K562 (cell line): Measurements from ENCODE around the gene COPS8. TPM values are rescaled to one million over a fixed set of nuclear protein-coding genes. Genes with fewer than 3 reads are reported as not detected.
A peak's percentile ranks its signal among the peaks of the same experiment; 100 is the strongest.

Experiments
- ATAC-seq: fragments of 200-7000 bp; cut with Tn5 transposase; 3 replicates; pipeline ENCODE4 v1.9.1; 2020; ENCODE audit warnings: moderate library complexity
- BruUV-seq: library from RNA; stranded (reverse); fragments of 400-500 nt; replicated peaks from 2 replicates; lab custom pipeline; 2021; lab: Mats Ljungman, UMichigan
- CTCF ChIA-PET: fragments of 300-600 bp; formaldehyde crosslinking; extraction: SDS; loops from one replicate; lab custom pipeline; 2021; ENCODE audit warnings: low intra/inter-chr PET ratio; lab: Yijun Ruan, JAX
- POLR2A ChIA-PET: fragments of 300-600, 350-650 bp; sonication (Branson Sonifier 250); formaldehyde crosslinking; extraction: SDS; loops from one replicate; lab custom pipeline; 2021; ENCODE audit warnings: antibody characterized with exemption, inconsistent platforms; lab: Yijun Ruan, JAX
- DNase-seq, 4 experiments: peaks; one replicate each; pipeline versions ENCODE4 v3.0.0 to v3.0.0-alpha.2; 2011 to 2018; ENCODE audit warnings: low spot score in 3 of 4, mixed read lengths in 3 of 4; ENCODE audit errors: extremely low read depth in 1 of 4
- FAIRE-seq: peaks from 2 replicates; lab custom pipeline; 2011; peaks lifted over from hg19 to GRCh38; lab: Jason Lieb, UNC
- H2AFZ ChIP-seq: 2 replicates; pipeline ENCODE4 v1.6.0; 2011; ENCODE audit warnings: low read depth, low read length, control low read depth, inconsistent platforms
- H3K27ac ChIP-seq: fragments of 200-600 bp; 3 replicates; pipeline ENCODE4 v1.8.0; 2011; ENCODE audit warnings: low read depth, mild to moderate bottlenecking, control low read depth, inconsistent platforms, low read length, moderate library complexity, mixed read lengths; ENCODE audit errors: extremely low read depth
- H3K27me3 ChIP-seq, 2 experiments: fragments of 300-600 bp in 1 of 2; 2 replicates in 1 of 2; 3 replicates in 1 of 2; pipeline versions ENCODE4 v1.6.0 to v1.8.0; 2011; ENCODE audit warnings: inconsistent platforms in 2 of 2, low read length in 2 of 2, mild to moderate bottlenecking in 1 of 2, mixed read lengths in 1 of 2, moderate library complexity in 1 of 2; ENCODE audit not compliant: control insufficient read depth in 2 of 2, insufficient read depth in 2 of 2
- H3K36me3 ChIP-seq: fragments of 300-600 bp; 3 replicates; pipeline ENCODE4 v1.8.0; 2011; ENCODE audit warnings: mild to moderate bottlenecking, low read length, inconsistent platforms; ENCODE audit not compliant: control insufficient read depth, insufficient read depth
- H3K4me1 ChIP-seq, 2 experiments: fragments of 200-600 bp in 1 of 2; replicated peaks in 1 of 2; 2 replicates in 1 of 2; 3 replicates in 1 of 2; pipeline versions ENCODE4 v1.5.1 to v1.8.0; 2011; ENCODE audit warnings: inconsistent platforms in 2 of 2, low read length in 2 of 2, mild to moderate bottlenecking in 1 of 2, mixed read lengths in 1 of 2, moderate library complexity in 1 of 2; ENCODE audit not compliant: control insufficient read depth in 2 of 2, insufficient read depth in 2 of 2
- H3K4me2 ChIP-seq: 2 replicates; pipeline ENCODE4 v1.6.1; 2011; ENCODE audit warnings: low read length, control low read depth, inconsistent platforms, mixed read lengths; ENCODE audit not compliant: insufficient read depth
- H3K4me3 ChIP-seq: fragments of 200-600 bp; sonication (generic), shearing (Covaris generic); 2 replicates; pipeline ENCODE4 v1.5.1; 2016; ENCODE audit warnings: control low read depth, inconsistent platforms
- H3K79me2 ChIP-seq: fragments of 200-600 bp; 3 replicates; pipeline ENCODE4 v1.8.0; 2011; ENCODE audit warnings: low read length, inconsistent platforms; ENCODE audit not compliant: control insufficient read depth, insufficient read depth
- H3K9ac ChIP-seq, 2 experiments: 2 replicates each; pipeline versions ENCODE4 v1.6.0 to v1.6.1; 2011; ENCODE audit warnings: low read depth in 2 of 2, low read length in 2 of 2, control low read depth in 1 of 2, inconsistent platforms in 1 of 2, mild to moderate bottlenecking in 1 of 2, mixed read lengths in 1 of 2; ENCODE audit not compliant: insufficient read depth in 1 of 2
- H3K9me1 ChIP-seq: one replicate; pipeline ENCODE4 v1.6.0; 2011; ENCODE audit warnings: inconsistent platforms, mild to moderate bottlenecking, low read length, moderate library complexity; ENCODE audit not compliant: control insufficient read depth, insufficient read depth
- H3K9me3 ChIP-seq: replicated peaks from 2 replicates; pipeline ENCODE4 v1.5.1; 2011; ENCODE audit warnings: low read depth, low read length, inconsistent platforms; ENCODE audit not compliant: control insufficient read depth, insufficient read depth
- H4K20me1 ChIP-seq: replicated peaks from 2 replicates; pipeline ENCODE4 v1.6.1; 2011; ENCODE audit warnings: low read length, inconsistent platforms, mixed read lengths; ENCODE audit not compliant: control insufficient read depth, insufficient read depth
- CBX5 ChIP-seq: IDR thresholded peaks from 2 replicates; pipeline ENCODE4 v1.6.1; 2014; ENCODE audit warnings: low read depth, borderline replicate concordance
- E2F8 ChIP-seq: fragments of 450-650 bp; IDR thresholded peaks from 2 replicates; pipeline ENCODE4 v1.7.1; 2018; ENCODE audit warnings: mild to moderate bottlenecking, low read depth; ENCODE audit not compliant: partially characterized antibody
- MCM2 ChIP-seq: fragments of 450-650 bp; IDR thresholded peaks from 2 replicates; pipeline ENCODE4 v1.6.1; 2017; ENCODE audit warnings: low read depth, mild to moderate bottlenecking
- NFIC ChIP-seq: fragments of 450-650 bp; IDR thresholded peaks from 2 replicates; pipeline ENCODE4 v1.6.1; 2017; ENCODE audit warnings: mild to moderate bottlenecking, inconsistent platforms
- NR2C2 ChIP-seq, 2 experiments: fragments of 200-800 bp in 1 of 2; sonication (Bioruptor generic) in 1 of 2; sonication (generic) in 1 of 2; formaldehyde crosslinking in 1 of 2; IDR thresholded peaks; 2 replicates each; pipeline versions ENCODE4 v1.6.1 to v1.8.0; 2016 to 2022; ENCODE audit warnings: mild to moderate bottlenecking in 1 of 2, missing compliant biosample characterization in 1 of 2, missing genetic modification characterization in 1 of 2, missing genetic modification reagents in 1 of 2
- PREB ChIP-seq: sonication (generic); formaldehyde crosslinking; IDR thresholded peaks from 2 replicates; pipeline ENCODE4 v1.8.1; 2023; ENCODE audit warnings: mild to moderate bottlenecking, missing genetic modification reagents
- RBBP5 ChIP-seq: fragments of 200-600 bp; sonication (generic); IDR thresholded peaks from 2 replicates; pipeline ENCODE4 v1.6.1; 2012; ENCODE audit warnings: borderline replicate concordance, mild to moderate bottlenecking, low read length, control low read depth, inconsistent platforms; ENCODE audit not compliant: insufficient read depth, poor library complexity, severe bottlenecking
- SOX6 ChIP-seq: fragments of 450-650 bp; IDR thresholded peaks from 2 replicates; pipeline ENCODE4 v1.6.1; 2014; ENCODE audit warnings: mild to moderate bottlenecking
- ZNF165 ChIP-seq: fragments of 250-450 bp; sonication (Bioruptor Pico); IDR thresholded peaks from 2 replicates; pipeline ENCODE4 v1.4.0; 2020; ENCODE audit warnings: borderline replicate concordance
- WGBS: fragments of 100-300 bp; shearing (Covaris generic); methylation state at CpG from one replicate; pipeline ENCODE4 v1.1.6; 2016; ENCODE audit warnings: low coverage, mixed read lengths; ENCODE audit not compliant: insufficient coverage; ENCODE audit errors: missing lambda C conversion rate; 5-methylcytosine and 5-hydroxymethylcytosine counted together
- in situ Hi-C: fragments of 300-500 bp; cut with MboI; formaldehyde crosslinking; loops from 4 replicates; pipeline ENCODE4 v1.15.0; 2018; ENCODE audit warnings: inconsistent platforms, mixed read lengths
- intact Hi-C: fragments of 100-400 bp; cut with micrococcal nuclease; formaldehyde crosslinking; loops from 2 replicates; pipeline ENCODE4 v1.14.2; 2022
- polyA plus RNA-seq, 8 experiments: library from polyadenylated mRNA; depleted of rRNA in 4 of 8; stranded (reverse) in 5 of 8; unstranded in 3 of 8; fragments of >200 nt; fragmentation: Nextera tagmentation in 2 of 8; fragmentation: Illumina TruSeq in 1 of 8; extraction: Ambion mirVana in 2 of 8; extraction: Trizol in 1 of 8; gene quantifications; 2 replicates each; pipeline versions ENCODE4 v1.2.1 to v1.2.3, GENCODE V29; 2011 to 2014; ENCODE audit warnings: inconsistent platforms in 1 of 8, missing spikeins in 1 of 8
- total RNA-seq, 7 experiments: library from RNA; depleted of rRNA in 6 of 7; stranded (reverse); fragments of >200 nt in 6 of 7; fragmentation: Illumina TruSeq in 2 of 7; extraction: Trizol in 2 of 7; gene quantifications; 2 replicates each; pipeline versions ENCODE4 v1.2.1 to v1.2.3, GENCODE V29; 2011 to 2021; ENCODE audit warnings: low replicate concordance in 1 of 7
- TF ChIP-seq, protein P1 (sequence below): fragments of 200-800 bp; sonication (Bioruptor generic); IDR thresholded peaks from 2 replicates; pipeline ENCODE4 v1.6.1; 2017; ENCODE audit warnings: missing genetic modification characterization, missing compliant biosample characterization
- TF ChIP-seq, protein P2 (sequence below), 3 experiments: fragments of 200-800 bp in 1 of 3; fragments of 250-450 bp in 1 of 3; fragments of 450-650 bp in 1 of 3; sonication (Bioruptor Pico) in 1 of 3; sonication (Bioruptor generic) in 1 of 3; formaldehyde crosslinking in 1 of 3; IDR thresholded peaks; 2 replicates each; pipeline versions ENCODE4 v1.6.1 to v1.8.0; 2016 to 2022; ENCODE audit warnings: mild to moderate bottlenecking in 2 of 3, missing genetic modification characterization in 2 of 3, missing compliant biosample characterization in 1 of 3, moderate library complexity in 1 of 3

The COPS8 gene
- total and polyA plus RNA-seq, 9 of the 15 experiments (the other 6 are each of a cell fraction or from before 2014, with no cell fraction given): 28.2 to 97.3 (median 58.9) TPM

DNA sequence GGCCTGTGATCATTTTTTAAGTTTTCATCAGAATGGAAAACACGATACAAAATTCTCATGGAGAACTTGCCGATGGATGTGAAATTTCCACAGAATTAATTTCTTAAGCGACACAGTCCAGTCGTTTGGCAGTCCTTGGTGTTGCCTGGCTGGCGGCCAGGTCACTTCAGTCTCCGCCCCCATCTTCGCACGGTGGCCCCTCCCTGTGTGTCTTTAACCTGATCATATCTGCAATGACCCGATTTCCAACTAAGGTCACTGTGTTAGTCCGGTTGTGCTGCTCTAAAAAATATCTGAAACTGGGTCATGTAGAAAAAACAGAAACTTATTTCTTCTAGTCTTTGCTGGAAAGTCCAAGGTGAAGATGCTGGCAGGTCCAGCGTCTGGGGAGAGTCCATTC, 44.5 kb upstream of the COPS8 start:
- H3K4me3 ChIP-seq: no peak overlapping the region
- H3K9ac ChIP-seq: no peak overlapping the region
- H3K27ac ChIP-seq: no peak overlapping the region
- WGBS: 0% methylated on average over 9 of the region's 11 CpGs
- in situ Hi-C loops: no loop called here
- TF ChIP-seq PREB (CRISPR knock-in tag) (no peak), MCM2 (no peak), SOX6 (no peak), NR2C2 (CRISPR knock-in tag; IDR thresholded peaks at IDR 0.05) (no peak), NR2C2 (tag; IDR thresholded peaks at IDR 0.05) (peak; percentile 59), E2F8 (no peak), NFIC (peak; percentile 70), ZNF165 (no peak), CBX5 (no peak), RBBP5 (no peak)
- TF ChIP-seq, protein P1, sequence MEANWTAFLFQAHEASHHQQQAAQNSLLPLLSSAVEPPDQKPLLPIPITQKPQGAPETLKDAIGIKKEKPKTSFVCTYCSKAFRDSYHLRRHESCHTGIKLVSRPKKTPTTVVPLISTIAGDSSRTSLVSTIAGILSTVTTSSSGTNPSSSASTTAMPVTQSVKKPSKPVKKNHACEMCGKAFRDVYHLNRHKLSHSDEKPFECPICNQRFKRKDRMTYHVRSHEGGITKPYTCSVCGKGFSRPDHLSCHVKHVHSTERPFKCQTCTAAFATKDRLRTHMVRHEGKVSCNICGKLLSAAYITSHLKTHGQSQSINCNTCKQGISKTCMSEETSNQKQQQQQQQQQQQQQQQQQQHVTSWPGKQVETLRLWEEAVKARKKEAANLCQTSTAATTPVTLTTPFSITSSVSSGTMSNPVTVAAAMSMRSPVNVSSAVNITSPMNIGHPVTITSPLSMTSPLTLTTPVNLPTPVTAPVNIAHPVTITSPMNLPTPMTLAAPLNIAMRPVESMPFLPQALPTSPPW: peak; percentile 13; the same call in 1 of the 2 replicates
- TF ChIP-seq, protein P2, sequence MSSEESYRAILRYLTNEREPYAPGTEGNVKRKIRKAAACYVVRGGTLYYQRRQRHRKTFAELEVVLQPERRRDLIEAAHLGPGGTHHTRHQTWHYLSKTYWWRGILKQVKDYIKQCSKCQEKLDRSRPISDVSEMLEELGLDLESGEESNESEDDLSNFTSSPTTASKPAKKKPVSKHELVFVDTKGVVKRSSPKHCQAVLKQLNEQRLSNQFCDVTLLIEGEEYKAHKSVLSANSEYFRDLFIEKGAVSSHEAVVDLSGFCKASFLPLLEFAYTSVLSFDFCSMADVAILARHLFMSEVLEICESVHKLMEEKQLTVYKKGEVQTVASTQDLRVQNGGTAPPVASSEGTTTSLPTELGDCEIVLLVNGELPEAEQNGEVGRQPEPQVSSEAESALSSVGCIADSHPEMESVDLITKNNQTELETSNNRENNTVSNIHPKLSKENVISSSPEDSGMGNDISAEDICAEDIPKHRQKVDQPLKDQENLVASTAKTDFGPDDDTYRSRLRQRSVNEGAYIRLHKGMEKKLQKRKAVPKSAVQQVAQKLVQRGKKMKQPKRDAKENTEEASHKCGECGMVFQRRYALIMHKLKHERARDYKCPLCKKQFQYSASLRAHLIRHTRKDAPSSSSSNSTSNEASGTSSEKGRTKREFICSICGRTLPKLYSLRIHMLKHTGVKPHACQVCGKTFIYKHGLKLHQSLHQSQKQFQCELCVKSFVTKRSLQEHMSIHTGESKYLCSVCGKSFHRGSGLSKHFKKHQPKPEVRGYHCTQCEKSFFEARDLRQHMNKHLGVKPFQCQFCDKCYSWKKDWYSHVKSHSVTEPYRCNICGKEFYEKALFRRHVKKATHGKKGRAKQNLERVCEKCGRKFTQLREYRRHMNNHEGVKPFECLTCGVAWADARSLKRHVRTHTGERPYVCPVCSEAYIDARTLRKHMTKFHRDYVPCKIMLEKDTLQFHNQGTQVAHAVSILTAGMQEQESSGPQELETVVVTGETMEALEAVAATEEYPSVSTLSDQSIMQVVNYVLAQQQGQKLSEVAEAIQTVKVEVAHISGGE (CRISPR knock-in tag; IDR thresholded peaks at IDR 0.05): peak in 1 of 3 experiments; percentile 48; a peak in 1 of 6 replicates
- TF ChIP-seq, all 486 proteins: peak for 4
- Histone ChIP-seq H3K9me1 (no peaks in the 10 kb centered on the region), H3K4me1 (no peaks in the 10 kb centered on the region; a peak in 1 of 5 replicates), H4K20me1 (no peaks in the 10 kb centered on the region), H3K79me2 (no peaks in the 10 kb centered on the region), H3K36me3 (no peaks in the 10 kb centered on the region), H2AFZ (no peak overlapping the region), H3K4me2 (no peak overlapping the region), H3K27me3 (peaks cover 0 to 9% of the 10 kb centered on the region in 2 experiments; a peak in 3 of 5 replicates), H3K9me3 (no peaks in the 10 kb centered on the region)
- peak in 2 of 4 experiments; percentile 8 to 32 for DNase-seq
- FAIRE-seq: no peak
- ChIA-PET POLR2A (no interaction called here), CTCF (no interaction called here)
- no TSS peak for BruUV-seq
- intact Hi-C loops: no loop called here
- peak; percentile 63 for ATAC-seq
